Adipocyte (in vitro differentiated cells): ENCODE data around the gene PRKAR1A.
A peak's percentile ranks its signal among the peaks of the same experiment; 100 is the strongest.
"Not testable (repeated sequence)": the region's sequence is repeated elsewhere in the genome, so short reads cannot be mapped to it uniquely, and the experiment has no call there.

Experiments used
- DNase-seq: peaks from one replicate; pipeline ENCODE4 v3.0.0-alpha.2; 2015; ENCODE audit warnings: low read depth
- H3K27me3 ChIP-seq: replicated peaks from 2 replicates; pipeline ENCODE4 v1.7.0; 2013; ENCODE audit warnings: mild to moderate bottlenecking, low read length, moderate library complexity; ENCODE audit not compliant: control insufficient read depth, insufficient read depth
- H3K36me3 ChIP-seq: 2 replicates; pipeline ENCODE4 v1.7.0; 2013; ENCODE audit warnings: low read length, mild to moderate bottlenecking, moderate library complexity; ENCODE audit not compliant: control insufficient read depth, insufficient read depth, severe bottlenecking
- H3K4me1 ChIP-seq: 2 replicates; pipeline ENCODE4 v1.7.0; 2013; ENCODE audit warnings: mild to moderate bottlenecking, low read length, moderate library complexity; ENCODE audit not compliant: control insufficient read depth, insufficient read depth
- H3K4me3 ChIP-seq: 2 replicates; pipeline ENCODE4 v1.7.0; 2013; ENCODE audit warnings: mild to moderate bottlenecking, low read length, moderate library complexity
- H3K9ac ChIP-seq: 2 replicates; pipeline ENCODE4 v1.7.0; 2013; ENCODE audit warnings: mild to moderate bottlenecking, low read length, moderate library complexity
- H3K9me3 ChIP-seq: 2 replicates; pipeline ENCODE4 v1.7.0; 2013; ENCODE audit warnings: mild to moderate bottlenecking, low read length, moderate library complexity; ENCODE audit not compliant: control insufficient read depth

PRKAR1A gene

GRCh38 chr17:68581863-68582645, 69.8 kb downstream of the PRKAR1A start:
- Histone ChIP-seq H3K4me3 (no peak overlapping the region), H3K4me1 (peaks cover 67% of the 10 kb centered on the region), H3K9me3 (no peaks in the 10 kb centered on the region), H3K27me3 (no peaks in the 10 kb centered on the region), H3K36me3 (no peaks in the 10 kb centered on the region), H3K9ac (no peak overlapping the region)
- DNase-seq = no peak

GRCh38 chr17:68582867-68583266, 70.6 kb downstream of the PRKAR1A start:
- not testable (repeated sequence) for H3K27me3 ChIP-seq, H3K9me3 ChIP-seq, H3K9ac ChIP-seq, DNase-seq, H3K36me3 ChIP-seq, H3K4me3 ChIP-seq
- H3K4me1 ChIP-seq = peaks cover 66% of the 10 kb centered on the region

GRCh38 chr17:68584581-68585303, 72.5 kb downstream of the PRKAR1A start:
- Histone ChIP-seq H3K9ac (peak overlapping the region; percentile 30), H3K4me3 (no peak overlapping the region), H3K27me3 (no peaks in the 10 kb centered on the region), H3K36me3 (peaks cover 12% of the 10 kb centered on the region), H3K9me3 (peaks cover 5% of the 10 kb centered on the region), H3K4me1 (peaks cover 50% of the 10 kb centered on the region)
- DNase-seq = no peak

DNA sequence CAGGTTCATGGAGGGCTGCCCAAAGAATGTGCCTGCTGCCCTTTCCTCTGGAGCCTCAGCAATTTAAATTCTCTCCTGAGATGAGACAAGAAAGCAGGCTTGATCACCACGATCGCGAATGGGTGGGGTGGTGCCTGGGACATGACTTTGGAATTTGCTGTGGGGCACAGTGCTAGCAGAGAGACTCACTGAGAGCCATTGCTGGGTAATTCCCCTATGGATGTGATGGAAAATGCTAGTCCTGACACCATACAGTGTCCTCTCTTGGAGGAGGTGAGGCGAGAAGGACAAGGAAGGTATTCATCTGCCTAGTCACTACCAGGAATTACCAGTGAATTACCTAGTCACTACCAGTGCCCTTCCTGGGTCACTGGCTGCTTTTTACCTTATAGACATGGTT, 73.4 kb downstream of the PRKAR1A start:
- Histone ChIP-seq H3K27me3 (no peaks in the 10 kb centered on the region), H3K4me3 (peak overlapping the region; percentile 46), H3K9ac (peak overlapping the region; percentile 43), H3K4me1 (peaks cover 43% of the 10 kb centered on the region), H3K9me3 (peaks cover 5% of the 10 kb centered on the region), H3K36me3 (peaks cover 12% of the 10 kb centered on the region)
- DNase-seq = no peak

DNA sequence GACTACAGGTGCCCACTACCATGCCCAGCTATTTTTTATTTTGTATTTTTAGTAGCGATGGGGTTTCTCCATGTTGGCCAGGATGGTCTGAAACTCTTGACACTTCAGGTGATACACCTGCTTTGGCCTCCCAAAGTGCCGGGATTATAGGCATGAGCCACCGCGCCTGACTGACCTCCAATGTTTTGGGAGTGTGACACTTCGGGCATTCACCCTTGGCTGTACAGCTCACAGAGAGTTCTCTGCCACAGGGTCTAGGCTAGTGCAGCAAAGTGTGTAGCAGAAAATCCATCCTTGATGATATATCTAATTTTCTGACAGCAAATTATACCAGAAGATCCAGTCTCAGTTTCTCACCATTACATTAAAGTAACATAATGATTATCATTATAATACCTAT, 74.8 kb downstream of the PRKAR1A start:
- Histone ChIP-seq H3K9ac (no peak overlapping the region), H3K4me3 (no peak overlapping the region), H3K36me3 (peaks cover 12% of the 10 kb centered on the region), H3K27me3 (no peaks in the 10 kb centered on the region), H3K9me3 (peaks cover 5% of the 10 kb centered on the region), H3K4me1 (peaks cover 40% of the 10 kb centered on the region)
- DNase-seq = no peak

- peaks cover 12% of the 10 kb centered on the region for H3K36me3 ChIP-seq
- no peak overlapping the region for H3K9ac ChIP-seq
- no peak overlapping the region for H3K4me3 ChIP-seq
- peaks cover 5% of the 10 kb centered on the region for H3K9me3 ChIP-seq
- no peaks in the 10 kb centered on the region for H3K27me3 ChIP-seq
- no peak for DNase-seq
- H3K4me1 ChIP-seq = peaks cover 43% of the 10 kb centered on the region
Observed at GRCh38 chr17:68587847-68588246, 75.6 kb downstream of the PRKAR1A start.

- Histone ChIP-seq H3K9me3 (peaks cover 5% of the 10 kb centered on the region), H3K36me3 (peaks cover 12% of the 10 kb centered on the region), H3K9ac (no peak overlapping the region), H3K4me3 (no peak overlapping the region), H3K4me1 (peaks cover 48% of the 10 kb centered on the region), H3K27me3 (no peaks in the 10 kb centered on the region)
- DNase-seq = no peak
Observed at GRCh38 chr17:68588362-68588761, 76.1 kb downstream of the PRKAR1A start.

- Histone ChIP-seq H3K36me3 (peaks cover 12% of the 10 kb centered on the region), H3K4me1 (peaks cover 55% of the 10 kb centered on the region), H3K27me3 (no peaks in the 10 kb centered on the region), H3K4me3 (no peak overlapping the region), H3K9ac (no peak overlapping the region), H3K9me3 (peaks cover 5% of the 10 kb centered on the region)
- no peak for DNase-seq
Observed at GRCh38 chr17:68589086-68589485, 76.9 kb downstream of the PRKAR1A start.

- Histone ChIP-seq H3K4me1 (peaks cover 60% of the 10 kb centered on the region), H3K36me3 (peaks cover 12% of the 10 kb centered on the region), H3K4me3 (peak overlapping the region; percentile 60), H3K9ac (peak overlapping the region; percentile 57), H3K9me3 (peaks cover 5% of the 10 kb centered on the region), H3K27me3 (no peaks in the 10 kb centered on the region)
- DNase-seq = no peak
Observed at GRCh38 chr17:68591583-68591982, 79.4 kb downstream of the PRKAR1A start.

DNA sequence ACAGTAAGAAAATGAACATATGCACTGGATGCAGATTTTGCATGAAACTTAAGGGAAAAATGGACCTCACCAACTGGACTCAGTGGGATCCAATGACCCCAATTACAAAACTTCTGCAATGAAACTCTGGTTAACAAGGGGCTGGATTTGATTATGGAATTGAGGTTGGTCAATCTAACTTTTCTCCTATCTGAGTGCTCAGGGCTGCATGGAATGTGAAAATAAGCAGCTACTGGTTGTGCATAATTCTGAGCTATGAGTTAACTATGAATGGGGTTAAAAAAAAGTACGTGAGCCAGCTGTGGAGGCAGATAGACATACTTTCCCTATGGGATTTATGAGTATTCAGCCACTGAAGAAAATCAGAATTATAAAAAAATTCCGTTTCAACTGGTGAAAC, 79.8 kb downstream of the PRKAR1A start:
- peak; percentile 66 for DNase-seq
- H3K9ac ChIP-seq = peak overlapping the region; percentile 75
- H3K4me1 ChIP-seq = peaks cover 63% of the 10 kb centered on the region
- H3K36me3 ChIP-seq = peaks cover 12% of the 10 kb centered on the region
- peaks cover 5% of the 10 kb centered on the region for H3K9me3 ChIP-seq
- H3K27me3 ChIP-seq = no peaks in the 10 kb centered on the region
- peak overlapping the region; percentile 60 for H3K4me3 ChIP-seq

DNA sequence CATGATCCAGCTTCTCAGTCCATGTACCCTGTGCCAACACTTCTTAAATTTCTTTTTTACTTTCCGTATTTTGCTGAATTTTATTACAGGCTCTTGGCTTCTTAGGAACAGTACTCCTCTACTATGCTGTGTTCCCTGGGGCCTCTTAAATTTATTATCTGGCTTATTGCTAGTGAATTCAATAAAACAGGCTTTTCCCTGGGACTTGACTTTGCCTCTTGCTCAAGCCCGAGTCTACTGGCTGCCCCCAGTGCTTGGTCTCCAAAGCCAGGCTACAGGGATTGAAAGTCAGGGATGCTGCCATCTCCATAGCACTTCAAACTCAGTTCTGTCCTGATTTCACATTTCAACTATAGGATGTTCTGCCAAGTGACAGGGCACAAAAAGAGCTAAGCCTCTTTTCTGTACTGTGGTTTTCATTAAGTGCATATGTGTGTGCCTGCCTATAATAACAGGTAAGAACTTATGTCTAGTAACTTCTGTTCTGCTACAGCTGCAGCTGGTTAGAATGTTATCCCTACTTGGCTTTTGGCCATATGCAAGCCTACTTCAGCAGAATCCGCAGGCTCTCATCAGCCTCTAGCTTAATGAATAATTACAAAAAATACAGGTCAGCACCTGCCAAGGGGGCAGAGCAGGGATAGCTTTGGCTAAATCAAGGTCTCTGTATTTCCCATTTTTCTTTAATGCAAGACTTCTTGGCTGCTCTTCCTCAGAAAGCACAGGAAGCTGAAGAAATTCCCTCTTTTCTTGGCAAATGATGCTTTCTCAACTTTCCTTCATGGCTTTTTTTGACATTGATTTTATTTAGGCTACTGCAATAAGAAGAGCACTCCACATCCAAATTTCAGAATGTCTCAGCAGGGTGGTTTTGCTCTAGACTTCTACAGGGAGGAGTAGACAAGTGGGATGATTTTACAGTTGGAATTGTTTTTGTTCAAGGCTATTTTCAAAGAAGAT, 80.7 kb downstream of the PRKAR1A start:
- DNase-seq = peak; percentile 58

More for the DNA sequence above, 80.7 kb downstream of the PRKAR1A start:
- peaks cover 5% of the 10 kb centered on the region for H3K9me3 ChIP-seq
- H3K36me3 ChIP-seq = peaks cover 12% of the 10 kb centered on the region
- H3K27me3 ChIP-seq = no peaks in the 10 kb centered on the region
- H3K9ac ChIP-seq = peak overlapping the region; percentile 75
- H3K4me3 ChIP-seq = peak overlapping the region; percentile 45
- peaks cover 61% of the 10 kb centered on the region for H3K4me1 ChIP-seq
